Upper lobe of right lung (tissue), 1 donor: ENCODE measurements around the gene OR4D5. TPM values are rescaled to one million over a fixed set of nuclear protein-coding genes. Genes with fewer than 3 reads are reported as not detected.
A peak's percentile ranks its signal among the peaks of the same experiment; 100 is the strongest.

Source experiments
- ATAC-seq: fragments of 200-7000 bp; cut with Tn5 transposase; one replicate; pipeline ENCODE4 v1.9.1; 2020; ENCODE audit warnings: mild to moderate bottlenecking, moderate library complexity
- DNase-seq: peaks from one replicate; pipeline ENCODE4 v3.0.0-alpha.2; 2020
- H3K27ac ChIP-seq: fragments of 200-600 bp; one replicate; pipeline ENCODE4 v1.8.0; 2022
- H3K27me3 ChIP-seq: fragments of 200-600 bp; one replicate; pipeline ENCODE4 v1.8.0; 2022; ENCODE audit warnings: mild to moderate bottlenecking
- H3K36me3 ChIP-seq: fragments of 200-600 bp; one replicate; pipeline ENCODE4 v1.8.0; 2022
- H3K4me1 ChIP-seq: fragments of 200-600 bp; one replicate; pipeline ENCODE4 v1.8.0; 2022
- H3K4me3 ChIP-seq: fragments of 200-600 bp; one replicate; pipeline ENCODE4 v1.8.0; 2022; ENCODE audit warnings: mild to moderate bottlenecking
- H3K9me3 ChIP-seq: fragments of 200-600 bp; one replicate; pipeline ENCODE4 v1.8.0; 2022
- intact Hi-C: fragments of 100-400 bp; cut with DNase I; formaldehyde crosslinking; loops from one replicate; pipeline ENCODE4 v1.11.0; 2022
- total RNA-seq: library from RNA; stranded (reverse); fragmentation: NEBNext Ultra II Directional; extraction: Animal tissue kit (Norgen Biotek cat#: 25700); gene quantifications from one replicate; pipeline ENCODE4 v1.2.1, GENCODE V29; 2021
- TF ChIP-seq, protein P1 (sequence below): fragments of 200-600 bp; IDR thresholded peaks from one replicate; pipeline ENCODE4 v1.8.0; 2022; ENCODE audit warnings: antibody characterized with exemption
- donor health status: DM: no; HTN: yes; CAD: no; lungs with severe emphysema.

The OR4D5 gene
- total RNA-seq, 1 donor from 2014 or later: not detected

DNA sequence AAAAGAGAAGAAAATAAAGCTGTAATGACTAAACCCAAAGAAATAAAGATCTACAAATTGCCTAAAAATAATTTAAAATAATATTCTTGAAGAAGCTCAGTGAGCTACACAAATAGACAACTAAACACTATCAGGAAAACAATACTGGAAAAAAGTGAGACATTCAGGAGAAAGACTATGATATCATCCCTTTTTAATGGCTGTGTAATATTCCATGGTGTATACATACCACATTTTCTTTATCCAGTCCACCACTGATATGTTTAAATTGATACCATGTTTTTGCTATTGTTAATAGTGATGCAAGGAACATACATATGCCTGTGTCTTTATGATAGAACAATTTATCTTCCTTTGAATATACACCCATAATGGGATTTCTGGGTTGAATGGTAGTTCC, 17.3 kb downstream of the OR4D5 start:
- no peak overlapping the region for H3K27ac ChIP-seq
- TF ChIP-seq, protein P1, sequence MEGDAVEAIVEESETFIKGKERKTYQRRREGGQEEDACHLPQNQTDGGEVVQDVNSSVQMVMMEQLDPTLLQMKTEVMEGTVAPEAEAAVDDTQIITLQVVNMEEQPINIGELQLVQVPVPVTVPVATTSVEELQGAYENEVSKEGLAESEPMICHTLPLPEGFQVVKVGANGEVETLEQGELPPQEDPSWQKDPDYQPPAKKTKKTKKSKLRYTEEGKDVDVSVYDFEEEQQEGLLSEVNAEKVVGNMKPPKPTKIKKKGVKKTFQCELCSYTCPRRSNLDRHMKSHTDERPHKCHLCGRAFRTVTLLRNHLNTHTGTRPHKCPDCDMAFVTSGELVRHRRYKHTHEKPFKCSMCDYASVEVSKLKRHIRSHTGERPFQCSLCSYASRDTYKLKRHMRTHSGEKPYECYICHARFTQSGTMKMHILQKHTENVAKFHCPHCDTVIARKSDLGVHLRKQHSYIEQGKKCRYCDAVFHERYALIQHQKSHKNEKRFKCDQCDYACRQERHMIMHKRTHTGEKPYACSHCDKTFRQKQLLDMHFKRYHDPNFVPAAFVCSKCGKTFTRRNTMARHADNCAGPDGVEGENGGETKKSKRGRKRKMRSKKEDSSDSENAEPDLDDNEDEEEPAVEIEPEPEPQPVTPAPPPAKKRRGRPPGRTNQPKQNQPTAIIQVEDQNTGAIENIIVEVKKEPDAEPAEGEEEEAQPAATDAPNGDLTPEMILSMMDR: no peak
- no peaks in the 10 kb centered on the region for H3K4me1 ChIP-seq
- H3K36me3 ChIP-seq: no peaks in the 10 kb centered on the region
- intact Hi-C loops: no loop called here
- ATAC-seq (no peak), DNase-seq (no peak)
- H3K4me3 ChIP-seq: no peak overlapping the region
- H3K9me3 ChIP-seq: no peaks in the 10 kb centered on the region
- no peaks in the 10 kb centered on the region for H3K27me3 ChIP-seq

DNA sequence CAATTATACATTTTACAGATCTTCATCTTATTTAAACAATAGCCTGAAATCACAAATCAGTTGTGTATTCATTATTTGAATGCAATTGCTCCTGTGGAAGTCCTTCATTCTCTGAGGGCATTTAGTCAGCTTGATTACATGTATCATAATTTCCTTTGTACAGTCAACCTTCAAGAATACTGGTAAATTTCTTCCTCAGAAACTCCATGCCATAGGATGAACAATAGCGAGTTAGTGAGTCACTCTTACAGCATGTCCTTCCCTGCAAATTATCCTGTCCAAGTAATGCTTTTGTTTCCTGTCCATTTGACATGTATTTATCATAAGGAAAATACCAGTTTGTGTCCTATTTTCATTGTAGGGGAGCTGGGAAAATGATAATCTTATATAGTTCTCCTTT, 34.4 kb downstream of the OR4D5 start:
- Histone ChIP-seq H3K4me3 (no peak overlapping the region), H3K9me3 (no peaks in the 10 kb centered on the region), H3K36me3 (no peaks in the 10 kb centered on the region), H3K4me1 (no peaks in the 10 kb centered on the region), H3K27ac (no peak overlapping the region), H3K27me3 (no peaks in the 10 kb centered on the region)
- DNase-seq (no peak), ATAC-seq (no peak)
- TF ChIP-seq, protein P1: no peak
- intact Hi-C loops: no loop called here

DNA sequence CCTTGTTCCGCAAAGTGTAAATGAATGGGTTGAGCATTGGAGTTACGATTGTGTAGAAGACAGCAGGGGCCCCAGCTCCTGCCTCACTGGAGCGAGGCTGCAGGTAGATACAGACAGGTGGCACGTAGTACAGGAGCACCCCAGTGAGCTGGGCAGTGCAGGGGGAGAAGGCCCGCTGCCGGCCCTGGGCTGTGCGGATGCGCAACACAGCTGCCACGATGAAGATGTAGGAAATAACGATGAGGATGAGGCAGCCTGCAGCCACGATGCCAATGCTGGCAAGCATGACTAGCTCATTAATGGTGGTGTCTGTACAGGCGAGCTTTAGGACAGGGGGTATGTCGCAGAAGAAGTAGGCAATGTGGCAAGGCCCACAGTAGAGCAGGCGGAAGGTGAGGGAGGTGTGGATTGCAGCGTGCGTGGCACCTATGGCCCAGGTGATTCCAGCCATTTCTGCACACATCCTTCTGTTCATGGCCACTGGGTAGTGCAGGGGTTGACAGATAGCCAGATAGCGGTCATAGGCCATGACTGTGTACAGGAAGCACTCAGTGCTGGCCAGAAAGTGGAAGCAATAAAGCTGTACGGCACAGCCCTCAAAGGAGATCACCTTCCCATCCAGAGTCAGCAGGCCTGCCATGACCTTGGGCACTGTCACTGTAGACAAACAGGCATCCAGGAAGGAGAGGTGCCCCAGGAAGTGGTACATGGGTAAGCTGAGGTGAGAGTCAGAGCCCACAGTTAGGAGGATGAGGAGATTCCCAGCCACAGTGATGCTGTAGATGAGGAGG, 37.5 kb downstream of the OR4D5 start:
- DNase-seq (no peak), ATAC-seq (peak; percentile 26)
- Histone ChIP-seq H3K27ac (no peak overlapping the region), H3K4me1 (no peaks in the 10 kb centered on the region), H3K9me3 (no peaks in the 10 kb centered on the region), H3K4me3 (no peak overlapping the region), H3K36me3 (no peaks in the 10 kb centered on the region), H3K27me3 (no peaks in the 10 kb centered on the region)
- intact Hi-C loops: no loop called here
- TF ChIP-seq, protein P1: no peak

DNA sequence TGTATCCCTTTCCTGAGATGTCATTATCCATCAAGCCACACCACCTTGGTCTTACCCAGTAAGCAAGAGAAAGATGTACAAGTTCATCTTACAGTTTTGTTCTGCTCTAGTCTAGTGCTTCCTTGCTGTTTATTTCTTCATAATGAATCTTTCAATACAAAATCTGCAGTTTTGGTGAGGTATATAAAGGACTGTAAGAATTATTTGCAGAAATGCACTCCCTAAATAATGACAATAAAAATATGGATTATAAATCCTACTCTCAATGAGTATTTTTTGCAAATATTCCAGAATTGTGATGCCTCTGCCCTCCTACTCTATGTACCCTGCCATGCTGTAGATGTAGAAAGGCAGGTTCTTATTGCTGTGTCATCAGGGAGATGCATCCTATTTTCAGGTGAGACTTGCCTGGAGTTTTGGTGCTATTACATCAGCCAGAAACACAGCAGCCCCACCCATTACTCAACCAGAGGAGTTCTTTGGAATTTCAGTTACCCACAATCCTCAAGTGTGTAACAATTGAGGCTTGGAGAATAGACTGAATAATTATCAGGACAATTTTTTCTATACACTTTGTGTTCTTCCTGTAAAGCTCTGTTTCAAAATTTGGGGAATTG, 38.4 kb downstream of the OR4D5 start, which contains the start of gene OR10S1:
OR10S1 (minus strand) TSS at position 51 of the 617 bp plus-strand sequence. CDS start 117 bp downstream, outside the sequence.
- no peaks in the 10 kb centered on the region for H3K27me3 ChIP-seq
- H3K4me3 ChIP-seq: no peak within 1 kb of the TSS
- ATAC-seq (no peak), DNase-seq (no peak)
- H3K36me3 ChIP-seq: no peaks in the 10 kb centered on the region
- intact Hi-C loops: no loop called here
- H3K9me3 ChIP-seq: no peaks in the 10 kb centered on the region
- H3K27ac ChIP-seq: no peak within 1 kb of the TSS
- TF ChIP-seq, protein P1: no peak
- H3K4me1 ChIP-seq: no peaks in the 10 kb centered on the region

DNA sequence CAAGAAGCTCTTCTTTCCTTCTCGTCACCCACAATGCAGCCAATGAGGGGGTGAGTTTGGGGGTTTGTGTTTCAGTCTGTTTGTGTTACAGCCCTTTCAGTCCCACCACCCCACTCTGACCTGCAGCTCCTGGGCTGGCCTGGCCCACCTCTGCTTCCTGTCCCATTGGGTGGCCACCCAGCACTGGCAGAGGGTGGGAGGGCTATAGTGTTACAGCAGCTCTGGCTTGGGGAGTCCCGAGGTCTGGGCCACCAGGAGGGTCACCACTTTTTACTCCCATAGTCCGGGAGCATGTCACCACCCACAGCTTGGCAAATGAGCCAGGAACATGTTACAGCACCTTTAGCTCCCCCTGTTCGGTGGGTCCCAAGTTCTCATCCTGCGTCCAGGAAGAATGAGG, 39.9 kb downstream of the OR4D5 start:
- no peaks in the 10 kb centered on the region for H3K4me1 ChIP-seq
- ATAC-seq: peak; percentile 17
- no peak for DNase-seq
- H3K4me3 ChIP-seq: no peak overlapping the region
- no peaks in the 10 kb centered on the region for H3K9me3 ChIP-seq
- H3K27me3 ChIP-seq: no peaks in the 10 kb centered on the region
- no peak overlapping the region for H3K27ac ChIP-seq
- TF ChIP-seq, protein P1: no peak
- intact Hi-C loops: no loop called here
- no peaks in the 10 kb centered on the region for H3K36me3 ChIP-seq

Other genes with a start within 250 kb of the OR4D5 start
- gene ZNF202, start 198.0 kb upstream of the OR4D5 start, total RNA-seq: 9.6 TPM
- gene OR6X1, start 185.1 kb upstream of the OR4D5 start, total RNA-seq: not detected
- not detected for gene OR6M1, start 133.3 kb upstream of the OR4D5 start, total RNA-seq
- gene TMEM225, start 53.9 kb upstream of the OR4D5 start, total RNA-seq: not detected
- gene OR8D4, start 37.5 kb upstream of the OR4D5 start, total RNA-seq: not detected
- gene OR6T1, start 4.2 kb downstream of the OR4D5 start, total RNA-seq: not detected
- gene OR10S1, start 38.2 kb downstream of the OR4D5 start, total RNA-seq: not detected
- not detected for gene OR10G6, start 55.5 kb downstream of the OR4D5 start, total RNA-seq
- gene OR10G4, start 73.4 kb downstream of the OR4D5 start, total RNA-seq: not detected
- not detected for gene OR10G9, start 83.4 kb downstream of the OR4D5 start, total RNA-seq
- gene OR10G8, start 87.2 kb downstream of the OR4D5 start, total RNA-seq: not detected
- not detected for gene OR10G7, start 101.7 kb downstream of the OR4D5 start, total RNA-seq
- gene VWA5A, start 175.8 kb downstream of the OR4D5 start, total RNA-seq: 42.0 TPM
- not detected for gene OR10D3, start 243.7 kb downstream of the OR4D5 start, total RNA-seq